NCI-H146 (cell line): ENCODE results near the gene IL12RB2.
A peak's percentile ranks its signal among the peaks of the same experiment; 100 is the strongest.

Source experiments
- DNase-seq: peaks from one replicate; lab custom pipeline; 2025; lab: John Stamatoyannopoulos, UW

The IL12RB2 gene

GRCh38 chr1:67347688-67348472 lies 40.2 kb downstream of the IL12RB2 start:
- peak; percentile 47 for DNase-seq

DNA sequence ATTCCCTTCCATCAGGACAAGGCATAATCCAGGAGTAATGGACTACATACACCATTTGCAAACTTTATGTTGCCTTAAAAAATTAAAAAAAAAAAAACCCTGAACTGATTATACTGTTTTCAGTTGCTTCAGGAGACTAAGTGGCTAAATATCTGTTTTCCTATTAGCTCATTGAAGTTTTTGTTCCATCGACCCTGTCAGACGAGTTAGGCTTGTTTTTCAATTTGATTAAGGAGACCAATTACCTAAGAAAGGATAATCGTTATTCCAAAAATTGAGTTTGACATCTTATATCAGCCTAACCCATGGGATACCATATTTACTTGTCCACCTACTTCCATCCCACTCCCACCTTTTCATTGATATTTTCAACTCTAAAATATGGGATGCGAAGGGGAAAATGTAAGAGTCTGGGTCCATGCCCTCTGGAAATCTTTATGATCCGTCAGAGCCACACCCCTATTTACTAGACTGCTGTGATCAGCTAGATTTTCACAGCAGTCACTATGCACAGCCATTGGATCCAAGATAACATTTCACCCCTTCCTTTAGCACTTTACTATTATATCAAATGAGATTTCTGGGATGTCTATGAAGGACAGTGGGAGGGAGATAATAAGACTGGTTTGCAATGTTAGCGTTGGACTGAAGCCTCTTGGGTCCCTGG lies 41.0 kb downstream of the IL12RB2 start:
- no peak for DNase-seq

DNA sequence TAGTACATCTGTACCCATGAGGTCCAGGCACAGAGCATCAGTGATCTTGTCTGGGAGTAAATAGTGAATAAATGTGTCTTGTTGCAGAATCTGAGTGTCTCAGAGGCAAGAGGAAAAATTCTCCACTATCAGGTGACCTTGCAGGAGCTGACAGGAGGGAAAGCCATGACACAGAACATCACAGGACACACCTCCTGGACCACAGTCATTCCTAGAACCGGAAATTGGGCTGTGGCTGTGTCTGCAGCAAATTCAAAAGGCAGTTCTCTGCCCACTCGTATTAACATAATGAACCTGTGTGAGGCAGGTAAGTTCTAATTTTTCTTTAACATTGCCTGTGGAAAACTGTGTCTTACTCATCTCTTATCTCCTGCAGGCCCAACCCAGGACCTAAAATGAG lies 43.1 kb downstream of the IL12RB2 start:
- no peak for DNase-seq

DNA sequence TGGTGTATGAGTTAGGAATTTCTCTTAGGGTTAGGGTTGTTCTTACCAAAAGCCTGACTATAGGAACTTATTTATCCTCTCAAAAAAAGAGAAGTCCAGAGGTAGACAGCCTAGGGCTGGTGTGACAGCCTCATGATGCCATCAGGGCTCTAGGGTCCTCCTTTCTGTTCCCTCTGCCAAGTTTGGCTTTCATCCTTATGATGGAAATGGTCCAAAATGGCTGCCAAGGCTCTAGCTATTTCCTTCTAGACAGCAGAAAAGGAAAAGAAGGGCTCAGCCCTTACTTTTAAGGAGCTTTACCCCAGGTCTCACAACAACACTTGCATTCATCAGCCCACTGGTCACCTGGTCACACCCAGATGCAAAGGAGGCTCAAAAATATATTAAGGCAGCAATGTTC lies 44.5 kb downstream of the IL12RB2 start:
- no peak for DNase-seq

DNA sequence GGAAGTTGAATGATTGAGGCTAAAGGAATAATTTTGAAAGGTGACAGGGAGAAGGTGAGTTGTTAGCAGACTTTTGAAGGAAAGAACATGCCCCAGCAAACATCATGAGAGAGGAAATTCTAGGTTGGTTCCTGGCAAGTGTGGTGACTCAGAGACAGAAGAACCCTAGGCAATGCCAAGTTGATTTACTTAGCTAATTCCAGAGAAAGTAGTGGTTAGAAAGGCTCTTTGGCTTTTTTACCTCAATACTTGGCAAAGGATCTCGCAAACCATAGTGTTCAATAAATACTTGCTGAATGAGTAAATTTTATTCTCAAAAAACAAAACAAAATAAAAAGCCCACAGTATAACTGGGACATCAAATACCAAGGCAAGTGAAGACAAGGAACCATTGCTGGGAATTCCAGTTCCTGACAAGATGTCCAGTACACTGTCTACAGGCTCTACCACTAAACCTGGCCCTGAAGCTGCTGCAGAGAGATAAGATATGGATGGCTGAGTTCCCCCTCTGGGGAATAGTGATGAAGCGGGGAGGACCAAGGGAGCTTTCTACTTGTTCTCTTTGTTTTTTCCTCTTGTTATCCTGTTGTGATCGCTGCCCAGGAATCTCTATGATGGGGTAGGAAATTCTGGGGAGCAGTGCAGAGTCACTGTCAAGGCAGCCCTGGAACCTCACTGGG lies 48.2 kb downstream of the IL12RB2 start:
- no peak for DNase-seq

DNA sequence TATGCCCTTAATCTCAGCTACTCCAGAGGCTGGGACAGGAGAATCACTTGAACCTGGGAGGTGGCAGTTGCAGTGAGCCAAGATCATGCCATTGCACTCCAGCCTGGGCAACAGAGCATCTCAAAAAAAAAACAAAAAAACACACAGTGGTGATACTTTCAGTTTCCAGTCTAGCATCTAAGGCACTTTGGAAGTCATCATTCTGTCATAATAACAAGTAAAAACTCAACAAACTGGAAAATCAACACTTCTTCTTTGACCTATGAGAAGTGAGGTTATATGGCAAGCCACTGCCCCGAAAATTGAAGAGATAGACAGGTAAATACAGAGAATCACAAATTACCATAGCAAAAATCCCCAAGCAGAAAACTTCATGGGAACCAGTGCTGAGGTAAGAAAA lies 51.9 kb downstream of the IL12RB2 start:
- no peak for DNase-seq

DNA sequence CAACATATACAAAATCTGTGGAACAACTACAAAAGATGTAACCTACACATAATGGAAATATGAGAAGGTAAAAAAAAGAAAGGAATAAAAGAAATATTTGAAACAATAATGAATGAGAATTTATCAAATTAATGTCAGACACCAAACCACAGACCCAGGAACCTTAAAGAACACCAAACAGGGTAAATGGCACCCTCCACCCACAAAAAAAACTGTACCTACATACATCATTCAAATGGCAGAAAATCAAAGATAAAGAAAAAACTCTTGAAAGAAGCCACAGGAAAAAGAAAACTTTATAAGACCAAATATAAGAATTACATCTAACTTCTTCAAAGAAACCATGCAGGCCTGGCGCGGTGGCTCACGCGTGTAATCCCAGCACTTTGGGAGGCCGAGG lies 54.0 kb downstream of the IL12RB2 start:
- DNase-seq, result no peak

GRCh38 chr1:67367370-67368045 lies 59.8 kb downstream of the IL12RB2 start:
- DNase-seq, result peak; percentile 58

DNA sequence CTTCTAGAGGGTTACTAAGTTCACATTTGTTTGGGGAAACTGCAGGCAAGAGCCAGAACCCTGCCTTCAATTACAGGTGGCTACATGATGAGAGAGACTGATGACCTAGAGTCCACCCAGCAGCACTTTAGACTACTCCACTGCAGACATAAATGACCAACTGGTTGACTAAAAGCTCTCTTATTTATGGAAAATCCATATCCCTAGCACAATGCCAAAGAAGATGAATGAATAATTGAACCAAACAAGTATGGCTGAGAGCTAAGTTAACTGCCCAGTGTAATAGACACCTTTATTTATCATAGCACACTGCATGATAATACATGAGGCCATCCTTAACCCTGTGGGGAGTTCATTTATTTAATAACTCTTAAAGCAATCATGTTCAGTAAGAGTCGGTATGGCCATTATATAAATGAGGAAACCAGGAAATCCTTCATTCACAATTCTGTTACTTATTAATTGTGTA lies 60.4 kb downstream of the IL12RB2 start:
- DNase-seq, result peak; percentile 49

- no peak for DNase-seq
These were observed 63.4 kb downstream of the IL12RB2 start for GRCh38 chr1:67371043-67371442.

GRCh38 chr1:67371681-67372080 lies 64.0 kb downstream of the IL12RB2 start:
- DNase-seq, result no peak

GRCh38 chr1:67372136-67372535 lies 64.5 kb downstream of the IL12RB2 start:
- DNase-seq, result no peak

GRCh38 chr1:67372898-67373297 lies 65.2 kb downstream of the IL12RB2 start:
- no peak for DNase-seq

DNA sequence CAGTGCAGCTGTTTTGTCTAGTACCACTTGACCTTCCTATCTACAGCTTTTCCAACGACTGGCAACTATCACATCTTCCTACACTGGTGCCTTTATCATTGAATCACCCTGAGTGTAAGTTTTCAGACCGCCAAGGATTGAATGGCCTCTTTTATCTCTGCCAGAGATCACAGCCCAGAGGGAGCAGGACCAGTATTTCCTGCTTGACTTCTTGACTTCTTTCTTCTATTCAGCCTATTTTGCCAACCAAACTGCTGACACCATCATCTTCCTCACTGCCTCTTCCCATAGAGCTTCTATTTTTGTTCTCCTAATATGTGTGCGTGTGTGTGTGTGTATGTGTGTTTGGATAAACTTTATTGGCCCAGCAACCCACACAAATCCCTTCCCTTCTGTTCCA lies 68.7 kb downstream of the IL12RB2 start:
- no peak for DNase-seq

DNA sequence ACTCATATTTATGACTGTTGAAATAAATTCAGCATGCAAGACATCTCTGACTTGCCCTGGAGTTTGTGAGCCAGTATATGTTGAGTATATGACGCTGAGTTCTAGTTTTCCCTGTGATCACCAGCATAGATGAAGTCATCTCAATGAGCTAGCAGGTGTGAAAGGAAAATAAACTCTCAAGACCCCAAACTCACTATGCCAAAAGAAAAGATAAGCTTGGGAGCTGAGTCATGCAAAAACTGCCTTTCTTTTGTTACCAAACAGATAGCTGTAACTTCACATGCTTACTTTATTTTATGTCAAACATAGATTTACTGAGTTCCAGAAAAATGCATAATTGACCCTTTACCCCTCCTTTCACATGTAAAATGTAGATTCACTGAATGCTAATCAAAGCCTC lies 69.6 kb downstream of the IL12RB2 start:
- DNase-seq, result no peak

DNA sequence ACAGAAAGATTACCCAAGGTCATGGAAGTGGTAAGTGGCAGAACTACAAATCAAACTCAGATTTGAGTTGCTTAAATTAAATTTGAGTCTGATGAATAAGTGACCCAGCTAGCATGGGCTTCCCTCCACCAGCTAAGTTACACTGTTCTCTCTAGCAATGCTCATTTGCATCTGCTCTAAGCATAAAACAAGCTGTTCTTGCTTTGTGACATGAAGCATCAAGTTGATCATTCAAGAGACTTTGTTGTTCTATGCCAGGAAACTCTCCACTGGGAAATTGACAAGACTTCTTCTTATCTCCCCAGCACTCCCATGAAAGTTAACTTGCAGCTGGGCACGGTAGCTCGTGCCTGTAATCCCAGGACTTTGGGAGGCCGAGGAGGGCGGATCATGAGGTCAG lies 73.5 kb downstream of the IL12RB2 start:
- no peak for DNase-seq

GRCh38 chr1:67382292-67382691 lies 74.6 kb downstream of the IL12RB2 start:
- DNase-seq, result no peak

GRCh38 chr1:67383999-67384638 lies 76.4 kb downstream of the IL12RB2 start:
- DNase-seq, result no peak

GRCh38 chr1:67390041-67390887 lies 82.6 kb downstream of the IL12RB2 start:
- DNase-seq, result no peak

DNA sequence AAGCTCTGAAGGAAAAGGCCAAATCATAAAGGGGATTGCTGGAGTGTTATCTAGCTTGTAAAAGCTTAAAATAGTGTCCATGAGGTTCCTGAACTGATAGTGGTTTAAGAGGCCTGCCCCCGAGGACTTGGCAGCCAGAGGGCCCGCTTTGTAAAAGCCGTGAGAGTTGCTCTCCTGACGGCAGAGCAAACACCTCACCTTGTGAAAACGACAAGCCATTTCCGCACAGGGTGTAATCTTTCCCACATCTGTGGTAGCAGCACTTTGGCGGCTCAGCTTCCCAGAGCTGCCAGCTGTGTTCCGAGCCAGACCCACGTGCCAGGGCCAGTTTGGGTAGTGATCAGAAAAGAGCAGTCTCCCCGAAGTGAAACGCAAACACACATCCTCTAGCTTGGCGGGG lies 85.6 kb downstream of the IL12RB2 start:
- no peak for DNase-seq

DNA sequence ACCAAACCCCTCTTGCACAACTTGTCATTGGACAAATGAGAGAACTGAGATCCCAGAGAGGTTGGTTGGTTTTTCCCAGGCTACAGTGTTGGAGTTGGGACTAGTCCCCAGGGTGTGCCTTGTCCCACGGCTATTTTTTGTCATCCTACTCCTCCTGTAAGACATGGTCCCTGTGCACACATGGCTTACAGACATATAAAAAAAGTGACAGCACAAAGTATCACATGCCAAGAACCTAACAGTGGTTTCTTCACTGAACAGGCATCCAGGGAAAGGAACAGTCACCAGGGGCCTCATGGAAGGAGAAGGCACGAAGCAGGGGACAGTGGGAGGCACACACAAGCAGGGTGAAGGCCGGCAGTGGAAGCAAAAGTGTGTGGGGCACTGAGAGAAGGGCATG lies 86.1 kb downstream of the IL12RB2 start:
- DNase-seq, result no peak
